NCI-H1092 treated with DMSO at 0.1 percent for 48 hours (cell line): ENCODE measurements around the gene NR3C2.
A peak's percentile ranks its signal among the peaks of the same experiment; 100 is the strongest.
"Not testable (repeated sequence)": the region's sequence is repeated elsewhere in the genome, so short reads cannot be mapped to it uniquely, and the experiment has no call there.

Experiments used
- DNase-seq: peaks from one replicate; lab custom pipeline; 2025; lab: John Stamatoyannopoulos, UW

The NR3C2 gene

GRCh38 chr4:148108766-148109165, 333.4 kb downstream of the NR3C2 start:
- no peak for DNase-seq

- DNase-seq, result no peak
These were observed 338.4 kb downstream of the NR3C2 start for GRCh38 chr4:148103597-148104355.

- DNase-seq, result no peak
These were observed 340.4 kb downstream of the NR3C2 start for GRCh38 chr4:148101790-148102189.

GRCh38 chr4:148101235-148101634, 341.0 kb downstream of the NR3C2 start:
- no peak for DNase-seq

GRCh38 chr4:148097801-148098200, 344.4 kb downstream of the NR3C2 start:
- DNase-seq, result no peak

GRCh38 chr4:148095346-148095923, 346.8 kb downstream of the NR3C2 start:
- no peak for DNase-seq

- DNase-seq, result peak; percentile 22
These were observed 348.1 kb downstream of the NR3C2 start for GRCh38 chr4:148094149-148094548.

- no peak for DNase-seq
These were observed 349.1 kb downstream of the NR3C2 start for GRCh38 chr4:148093065-148093464.

- DNase-seq, result no peak
These were observed 349.7 kb downstream of the NR3C2 start for GRCh38 chr4:148092316-148093014.

- no peak for DNase-seq
These were observed 350.3 kb downstream of the NR3C2 start for GRCh38 chr4:148091896-148092295.

GRCh38 chr4:148090503-148091476, 351.4 kb downstream of the NR3C2 start:
- no peak for DNase-seq

GRCh38 chr4:148090029-148090428, 352.2 kb downstream of the NR3C2 start:
- DNase-seq, result no peak

- no peak for DNase-seq
These were observed 352.6 kb downstream of the NR3C2 start for GRCh38 chr4:148089624-148090023.

GRCh38 chr4:148083073-148083472, 359.1 kb downstream of the NR3C2 start:
- not testable (repeated sequence) for DNase-seq

- DNase-seq, result no peak
These were observed 360.5 kb downstream of the NR3C2 start for GRCh38 chr4:148081745-148082144.

- no peak for DNase-seq
These were observed 360.9 kb downstream of the NR3C2 start for GRCh38 chr4:148081267-148081666.

- DNase-seq, result no peak
These were observed 362.3 kb downstream of the NR3C2 start for GRCh38 chr4:148079961-148080360.

GRCh38 chr4:148078061-148078460, 364.2 kb downstream of the NR3C2 start:
- no peak for DNase-seq

- DNase-seq, result no peak
These were observed 364.6 kb downstream of the NR3C2 start for GRCh38 chr4:148077581-148077980.

- DNase-seq, result no peak
These were observed 365.2 kb downstream of the NR3C2 start for GRCh38 chr4:148076964-148077363.

GRCh38 chr4:148075438-148075837, 366.8 kb downstream of the NR3C2 start:
- DNase-seq, result no peak

- no peak for DNase-seq
These were observed 367.8 kb downstream of the NR3C2 start for GRCh38 chr4:148074462-148074861.
